Measurements from ENCODE around the gene MON1A.
"Not testable (repeated sequence)": the region's sequence is repeated elsewhere in the genome, so short reads cannot be mapped to it uniquely, and the experiment has no call there.

The MON1A gene

DNA sequence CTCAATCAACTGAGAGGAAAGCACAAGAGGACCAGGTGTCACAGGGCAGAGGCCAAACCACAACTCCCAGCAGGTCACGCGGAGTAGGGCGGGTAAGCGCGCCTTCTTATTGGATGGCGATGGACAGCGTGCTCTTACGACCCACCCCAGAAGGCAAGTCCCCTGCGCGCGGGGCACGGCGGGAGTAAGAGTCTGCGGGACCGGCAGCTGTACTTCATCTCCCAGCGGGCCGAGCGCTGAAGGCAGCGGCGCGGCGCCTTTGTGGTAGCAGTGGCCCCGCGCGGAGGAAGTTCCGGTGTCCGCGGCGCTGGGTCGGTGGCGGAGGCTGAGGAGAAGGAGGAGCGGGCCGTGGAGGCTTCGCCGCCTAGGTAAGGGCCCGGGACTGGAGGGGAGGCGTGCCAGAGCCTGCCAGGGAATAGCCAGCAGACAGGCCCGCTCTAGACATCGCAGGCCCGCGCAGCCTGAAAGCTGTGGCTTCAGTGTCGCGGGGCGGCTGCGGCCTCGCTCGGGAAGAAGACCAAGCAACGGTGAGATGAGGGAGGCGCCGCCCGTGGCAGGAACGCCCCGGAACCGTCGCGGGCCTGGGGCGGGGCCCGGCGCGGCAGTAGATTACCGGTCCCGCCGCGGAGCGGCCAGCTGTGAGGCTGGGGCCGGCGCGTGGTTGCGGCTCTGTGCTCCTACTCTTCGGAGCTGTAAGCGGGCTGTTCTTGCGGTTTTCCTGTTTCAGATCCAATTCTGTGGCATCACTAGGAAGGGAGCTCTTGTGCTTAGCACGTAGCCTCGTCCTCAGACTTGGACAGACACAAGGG lies 10.5 kb upstream of the MON1A start, which contains the start of gene RBM6:
Gene RBM6, plus strand, starts transcription at position 293 of the 809 bp plus-strand sequence. CDS start 22,492 bp downstream, outside the sequence.
- peaks cover 8% of the 10 kb centered on the region; the same call in 1 of the 2 replicates for H3K36me3 ChIP-seq (ENCODE audit: insufficient read depth, low read length)
- peak within 1 kb of the TSS; percentile 99 for H3K4me3 ChIP-seq (ENCODE audit: low read depth, low read length)
- peaks cover 45% of the 10 kb centered on the region for H3K79me2 ChIP-seq (ENCODE audit: control insufficient read depth, insufficient read depth, low read length, unreplicated experiment)
- peak within 1 kb of the TSS; percentile 84 for H3K27ac ChIP-seq (ENCODE audit: low read depth, low read length)
- peaks cover 13% of the 10 kb centered on the region for H3K4me1 ChIP-seq (ENCODE audit: control insufficient read depth, insufficient read depth, low read length, unreplicated experiment)
- H3K27me3 ChIP-seq (ENCODE audit: insufficient read depth, low read length): no peaks in the 10 kb centered on the region
- H2AFZ ChIP-seq (ENCODE audit: low read length, unreplicated experiment): peak within 1 kb of the TSS; percentile 89

DNA sequence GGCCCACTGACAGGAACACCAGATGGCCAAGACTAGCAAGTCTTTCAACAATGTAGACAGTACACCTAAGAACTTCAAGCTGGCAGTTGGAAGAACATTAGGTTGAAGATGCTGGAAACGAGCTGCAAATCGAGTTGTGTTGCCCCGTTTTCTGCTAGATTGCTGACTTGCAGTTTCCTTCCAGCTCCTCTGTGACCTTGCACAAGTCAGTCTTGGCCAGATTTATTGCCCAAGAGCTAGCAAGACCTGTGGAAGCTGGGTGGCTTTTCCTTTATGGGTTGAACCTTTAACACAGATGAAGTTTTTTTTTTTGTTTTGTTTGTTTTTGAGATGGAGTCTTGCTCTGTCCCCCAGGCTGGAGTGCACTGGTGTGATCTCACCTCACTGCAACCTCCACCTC lies 7.5 kb upstream of the MON1A start:
- peaks cover 6% of the 10 kb centered on the region for H3K4me1 ChIP-seq (ENCODE audit: control insufficient read depth, insufficient read depth, low read length, unreplicated experiment)
- no peak overlapping the region for H3K4me3 ChIP-seq (ENCODE audit: low read depth, low read length)
- no peak overlapping the region for H2AFZ ChIP-seq (ENCODE audit: low read length, unreplicated experiment)
- no peaks in the 10 kb centered on the region for H3K36me3 ChIP-seq (ENCODE audit: insufficient read depth, low read length)
- no peak overlapping the region for H3K27ac ChIP-seq (ENCODE audit: low read depth, low read length)
- peaks cover 16% of the 10 kb centered on the region for H3K79me2 ChIP-seq (ENCODE audit: control insufficient read depth, insufficient read depth, low read length, unreplicated experiment)
- no peaks in the 10 kb centered on the region for H3K27me3 ChIP-seq (ENCODE audit: insufficient read depth, low read length)

DNA sequence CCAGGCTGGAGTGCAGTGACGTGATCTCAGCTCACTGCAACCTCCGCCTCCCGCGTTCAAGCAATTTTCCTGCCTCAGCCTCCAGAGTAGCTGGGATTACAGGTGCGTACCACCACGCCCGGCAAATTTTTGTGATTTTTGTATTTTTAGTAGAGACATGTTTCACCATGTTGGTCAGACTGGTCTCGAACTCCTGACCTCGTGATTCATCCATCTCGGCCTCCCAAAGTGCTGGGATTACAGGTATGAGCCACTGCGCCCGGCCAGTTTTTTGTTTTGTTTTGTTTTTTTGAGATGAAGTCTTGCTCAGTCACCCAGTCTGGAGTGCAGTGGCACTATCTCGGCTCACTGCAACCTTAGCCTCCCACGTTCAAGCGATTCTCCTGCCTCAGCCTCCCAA lies 2.7 kb upstream of the MON1A start:
- not testable (repeated sequence) for H3K27ac ChIP-seq (ENCODE audit: low read depth, low read length); H3K27me3 ChIP-seq (ENCODE audit: insufficient read depth, low read length); H3K79me2 ChIP-seq (ENCODE audit: control insufficient read depth, insufficient read depth, low read length, unreplicated experiment); H3K36me3 ChIP-seq (ENCODE audit: insufficient read depth, low read length); H2AFZ ChIP-seq (ENCODE audit: low read length, unreplicated experiment); H3K4me3 ChIP-seq (ENCODE audit: low read depth, low read length)
- H3K4me1 ChIP-seq (ENCODE audit: control insufficient read depth, insufficient read depth, low read length, unreplicated experiment): peaks cover 13% of the 10 kb centered on the region

DNA sequence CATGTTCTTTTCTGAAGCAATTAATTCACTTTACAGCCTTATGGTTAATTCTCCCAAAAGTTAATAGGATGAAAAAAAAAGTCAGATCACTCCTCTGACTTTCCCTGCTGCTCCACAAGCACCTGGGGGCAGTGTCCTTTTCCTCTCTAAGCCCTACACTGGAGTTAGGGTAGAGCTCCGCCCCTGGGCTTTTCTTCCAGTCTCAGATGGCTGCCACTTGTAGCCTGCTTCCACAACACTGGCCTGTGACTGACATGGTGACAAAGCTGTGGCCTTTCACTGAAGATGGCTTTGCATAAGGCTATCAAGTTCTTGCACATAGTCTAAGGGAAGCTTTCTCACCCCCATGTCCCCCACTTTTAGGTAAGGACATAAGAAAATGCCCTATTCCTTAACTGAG lies 1.3 kb upstream of the MON1A start:
- peaks cover 5% of the 10 kb centered on the region for H3K79me2 ChIP-seq (ENCODE audit: control insufficient read depth, insufficient read depth, low read length, unreplicated experiment)
- peak overlapping the region; percentile 70 for H2AFZ ChIP-seq (ENCODE audit: low read length, unreplicated experiment)
- no peak overlapping the region for H3K4me3 ChIP-seq (ENCODE audit: low read depth, low read length)
- no peaks in the 10 kb centered on the region for H3K36me3 ChIP-seq (ENCODE audit: insufficient read depth, low read length)
- peaks cover 13% of the 10 kb centered on the region for H3K4me1 ChIP-seq (ENCODE audit: control insufficient read depth, insufficient read depth, low read length, unreplicated experiment)
- no peak overlapping the region for H3K27ac ChIP-seq (ENCODE audit: low read depth, low read length)
- H3K27me3 ChIP-seq (ENCODE audit: insufficient read depth, low read length): no peaks in the 10 kb centered on the region

DNA sequence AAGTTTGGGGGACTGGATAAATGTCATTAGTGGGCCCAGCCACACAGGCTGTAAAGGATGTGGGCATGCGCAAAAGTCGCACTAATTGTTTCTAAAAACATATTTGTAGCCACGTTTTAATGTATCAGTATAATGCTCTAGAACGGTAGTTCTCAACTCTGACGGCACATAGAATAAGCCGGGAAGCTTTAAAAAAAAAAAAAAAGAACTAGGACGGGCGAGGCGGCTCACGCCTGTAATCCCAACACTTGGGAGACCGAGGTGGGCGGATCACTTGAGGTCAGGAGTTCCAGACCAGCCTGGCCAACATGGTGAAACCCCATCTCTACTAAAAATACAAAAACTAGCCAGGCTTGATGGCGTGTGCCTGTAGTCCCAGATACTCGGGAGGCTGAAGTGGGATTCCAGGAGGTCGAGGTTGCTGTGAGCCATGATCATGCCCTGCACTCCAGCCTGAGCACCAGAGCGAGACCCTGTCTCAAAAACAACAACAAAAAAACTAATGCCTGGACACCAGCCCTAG lies 618 bp upstream of the MON1A start:
- no peaks in the 10 kb centered on the region for H3K36me3 ChIP-seq (ENCODE audit: insufficient read depth, low read length)
- peak overlapping the region; percentile 85 for H3K4me3 ChIP-seq (ENCODE audit: low read depth, low read length)
- H3K4me1 ChIP-seq (ENCODE audit: control insufficient read depth, insufficient read depth, low read length, unreplicated experiment): peaks cover 13% of the 10 kb centered on the region
- peaks cover 5% of the 10 kb centered on the region for H3K79me2 ChIP-seq (ENCODE audit: control insufficient read depth, insufficient read depth, low read length, unreplicated experiment)
- H2AFZ ChIP-seq (ENCODE audit: low read length, unreplicated experiment): peak overlapping the region; percentile 70
- peak overlapping the region; percentile 5; the same call in 1 of the 2 replicates for H3K27ac ChIP-seq (ENCODE audit: low read depth, low read length)
- H3K27me3 ChIP-seq (ENCODE audit: insufficient read depth, low read length): no peaks in the 10 kb centered on the region

DNA sequence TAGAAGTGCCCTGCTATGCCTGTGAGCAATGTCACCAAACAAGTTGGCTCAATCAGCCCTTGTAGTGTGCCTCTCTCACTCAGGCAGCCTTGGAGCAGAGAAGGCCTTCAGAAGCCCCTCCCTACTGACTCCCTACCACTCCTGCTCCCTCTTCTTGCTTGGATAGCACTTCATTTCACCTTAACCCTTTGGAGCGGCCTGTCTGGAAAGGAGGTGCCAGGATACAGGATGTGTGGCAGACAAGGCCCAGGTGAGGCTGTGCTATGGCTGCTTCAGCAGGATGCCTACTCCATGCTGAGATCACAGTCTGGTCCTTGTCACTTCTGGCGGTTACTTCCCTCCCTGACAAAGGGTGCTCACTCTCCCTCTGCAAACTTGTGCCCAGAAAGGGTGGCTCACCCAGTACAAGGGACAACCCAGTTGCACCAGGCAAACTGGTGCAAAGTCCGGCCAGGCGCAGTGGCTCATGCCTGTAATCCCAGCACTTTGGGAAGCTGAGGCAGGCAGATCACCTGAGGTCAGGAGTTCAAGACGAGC lies 1.1 kb downstream of the MON1A start:
- H3K36me3 ChIP-seq (ENCODE audit: insufficient read depth, low read length): no peaks in the 10 kb centered on the region
- H3K79me2 ChIP-seq (ENCODE audit: control insufficient read depth, insufficient read depth, low read length, unreplicated experiment): peaks cover 8% of the 10 kb centered on the region
- no peak overlapping the region for H2AFZ ChIP-seq (ENCODE audit: low read length, unreplicated experiment)
- H3K27ac ChIP-seq (ENCODE audit: low read depth, low read length): no peak overlapping the region
- H3K4me3 ChIP-seq (ENCODE audit: low read depth, low read length): peak overlapping the region; percentile 85
- no peaks in the 10 kb centered on the region for H3K27me3 ChIP-seq (ENCODE audit: insufficient read depth, low read length)
- peaks cover 20% of the 10 kb centered on the region for H3K4me1 ChIP-seq (ENCODE audit: control insufficient read depth, insufficient read depth, low read length, unreplicated experiment)

DNA sequence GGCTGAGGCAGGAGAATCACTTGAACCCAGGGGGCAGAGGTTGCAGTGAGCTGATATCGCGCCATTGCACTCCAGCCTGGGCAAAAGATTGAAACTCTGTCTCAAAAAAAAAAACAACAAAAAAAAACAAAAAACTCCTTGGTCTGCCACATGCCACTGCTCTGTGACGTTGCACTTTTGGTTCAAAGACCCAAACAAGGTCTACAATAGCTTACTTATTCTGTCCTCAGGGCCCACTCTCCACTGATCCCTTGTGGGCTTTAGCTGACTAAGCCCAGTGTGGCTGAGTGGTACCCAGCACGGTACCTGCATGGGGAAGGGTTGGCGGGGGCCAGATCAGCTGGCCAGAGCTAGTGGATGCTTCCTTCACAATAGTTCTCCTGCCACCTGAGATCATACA lies 1.8 kb downstream of the MON1A start:
- Histone ChIP-seq H3K79me2 (ENCODE audit: control insufficient read depth, insufficient read depth, low read length, unreplicated experiment) (peaks cover 8% of the 10 kb centered on the region), H3K27me3 (ENCODE audit: insufficient read depth, low read length) (no peaks in the 10 kb centered on the region), H3K27ac (ENCODE audit: low read depth, low read length) (no peak overlapping the region), H3K4me1 (ENCODE audit: control insufficient read depth, insufficient read depth, low read length, unreplicated experiment) (peaks cover 20% of the 10 kb centered on the region), H3K36me3 (ENCODE audit: insufficient read depth, low read length) (no peaks in the 10 kb centered on the region), H3K4me3 (ENCODE audit: low read depth, low read length) (no peak overlapping the region; the same call in 1 of the 2 replicates), H2AFZ (ENCODE audit: low read length, unreplicated experiment) (no peak overlapping the region)

DNA sequence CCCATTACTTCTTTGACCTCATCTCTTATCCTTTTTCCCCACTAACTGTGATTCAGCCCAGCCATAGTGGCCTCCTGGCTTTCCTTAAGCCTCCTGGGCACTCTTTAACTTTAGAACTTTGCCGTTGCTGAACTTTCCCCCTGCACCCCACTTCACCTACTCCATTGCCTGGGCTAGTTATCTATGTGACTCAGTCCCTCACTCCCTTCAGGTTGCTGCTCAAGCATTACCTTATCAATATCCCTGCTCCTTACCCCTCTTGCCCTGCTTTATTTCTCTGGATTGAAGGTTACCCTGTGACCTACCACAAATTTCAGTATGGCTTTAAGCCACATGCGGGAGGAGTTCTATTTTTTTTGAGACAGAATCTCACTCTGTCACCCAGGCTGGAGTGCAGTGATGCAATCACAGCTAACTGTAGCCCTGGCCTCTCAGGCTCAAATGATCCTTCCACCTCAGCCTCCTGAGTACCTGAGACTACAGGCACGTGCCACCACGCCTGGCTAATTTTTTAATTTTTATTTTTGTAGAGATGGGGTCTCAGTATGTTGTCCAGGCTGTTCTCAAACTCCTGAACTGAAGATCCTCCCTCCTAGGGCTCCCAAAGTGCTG lies 3.4 kb downstream of the MON1A start:
- H3K36me3 ChIP-seq (ENCODE audit: insufficient read depth, low read length): no peaks in the 10 kb centered on the region
- no peak overlapping the region for H3K27ac ChIP-seq (ENCODE audit: low read depth, low read length)
- no peak overlapping the region for H2AFZ ChIP-seq (ENCODE audit: low read length, unreplicated experiment)
- peaks cover 20% of the 10 kb centered on the region for H3K4me1 ChIP-seq (ENCODE audit: control insufficient read depth, insufficient read depth, low read length, unreplicated experiment)
- H3K27me3 ChIP-seq (ENCODE audit: insufficient read depth, low read length): no peaks in the 10 kb centered on the region
- H3K79me2 ChIP-seq (ENCODE audit: control insufficient read depth, insufficient read depth, low read length, unreplicated experiment): peaks cover 8% of the 10 kb centered on the region
- H3K4me3 ChIP-seq (ENCODE audit: low read depth, low read length): no peak overlapping the region

DNA sequence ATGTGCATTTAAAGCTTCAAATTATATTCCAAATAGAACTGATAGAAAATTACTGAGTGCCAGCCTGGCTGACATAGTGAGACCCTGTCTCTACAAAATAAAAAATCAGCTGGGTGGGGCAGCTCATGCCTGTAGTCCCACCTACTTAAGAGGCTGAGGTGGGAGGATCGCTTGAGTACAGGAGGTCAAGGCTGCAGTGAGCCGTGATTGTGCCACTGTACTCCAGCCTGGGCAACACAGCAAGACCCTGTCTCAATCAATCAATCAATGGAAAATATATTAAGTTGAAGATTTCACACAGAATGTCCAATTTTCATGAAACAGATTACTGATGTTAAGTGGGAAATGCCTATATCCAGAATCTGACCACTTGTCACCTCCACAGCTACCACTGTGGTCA lies 4.1 kb downstream of the MON1A start:
- Histone ChIP-seq H3K79me2 (ENCODE audit: control insufficient read depth, insufficient read depth, low read length, unreplicated experiment) (peaks cover 8% of the 10 kb centered on the region), H3K4me1 (ENCODE audit: control insufficient read depth, insufficient read depth, low read length, unreplicated experiment) (peaks cover 20% of the 10 kb centered on the region), H3K4me3 (ENCODE audit: low read depth, low read length) (no peak overlapping the region), H3K36me3 (ENCODE audit: insufficient read depth, low read length) (no peaks in the 10 kb centered on the region), H3K27ac (ENCODE audit: low read depth, low read length) (no peak overlapping the region), H3K27me3 (ENCODE audit: insufficient read depth, low read length) (no peaks in the 10 kb centered on the region), H2AFZ (ENCODE audit: low read length, unreplicated experiment) (no peak overlapping the region)

DNA sequence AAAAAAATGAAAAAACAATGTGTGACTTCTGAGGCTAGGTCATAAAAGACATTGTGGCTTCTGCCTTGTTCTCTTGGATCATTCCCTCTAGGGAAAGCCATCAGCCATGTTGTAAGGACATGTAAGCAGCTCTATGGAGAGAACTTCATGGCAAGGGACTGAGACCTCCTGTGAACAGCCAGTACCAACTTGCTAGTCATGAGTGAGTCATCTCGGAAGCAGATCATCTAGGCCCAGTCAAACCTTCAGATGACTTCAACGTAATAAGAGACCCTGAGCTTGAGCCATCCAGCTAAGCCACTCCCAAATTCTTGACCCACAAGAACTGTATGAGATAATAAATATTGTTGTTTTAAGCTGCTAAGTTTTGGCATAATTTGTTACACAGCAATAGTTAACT lies 4.9 kb downstream of the MON1A start:
- Histone ChIP-seq H3K36me3 (ENCODE audit: insufficient read depth, low read length) (no peaks in the 10 kb centered on the region), H3K79me2 (ENCODE audit: control insufficient read depth, insufficient read depth, low read length, unreplicated experiment) (peaks cover 8% of the 10 kb centered on the region), H2AFZ (ENCODE audit: low read length, unreplicated experiment) (no peak overlapping the region), H3K27me3 (ENCODE audit: insufficient read depth, low read length) (no peaks in the 10 kb centered on the region), H3K4me1 (ENCODE audit: control insufficient read depth, insufficient read depth, low read length, unreplicated experiment) (peaks cover 15% of the 10 kb centered on the region), H3K27ac (ENCODE audit: low read depth, low read length) (peak overlapping the region; percentile 47; the same call in 1 of the 2 replicates), H3K4me3 (ENCODE audit: low read depth, low read length) (no peak overlapping the region)

All from ACC112 (cell line).